Endothelial cell of umbilical vein (primary cell): ENCODE data around the gene TOP1.

Experiments
- GATA2 ChIP-seq: IDR thresholded peaks from 2 replicates; pipeline ENCODE4 v1.7.0; 2011; ENCODE audit warnings: low read depth, mild to moderate bottlenecking, moderate library complexity, mixed read lengths, low read length; ENCODE audit not compliant: insufficient read length, insufficient read depth
- JUN ChIP-seq: IDR thresholded peaks from 2 replicates; pipeline ENCODE4 v1.6.1; 2011; ENCODE audit warnings: borderline replicate concordance, low read depth; ENCODE audit not compliant: insufficient read length, insufficient read depth
- POLR2A ChIP-seq: IDR thresholded peaks from 2 replicates; pipeline ENCODE4 v1.6.1; 2012; ENCODE audit warnings: low read depth, mild to moderate bottlenecking, control low read depth, low read length
- POLR2AphosphoS5 ChIP-seq: IDR thresholded peaks from 2 replicates; pipeline ENCODE4 v1.6.1; 2012; ENCODE audit warnings: low read depth, mild to moderate bottlenecking, control low read depth, low read length, moderate library complexity; ENCODE audit not compliant: insufficient read depth
- TF ChIP-seq, protein P1 (sequence below), 2 donors: IDR thresholded peaks; 1 replicate in 1 of 2; 2 replicates in 1 of 2; pipeline ENCODE4 v1.5.1; 2011; ENCODE audit warnings: low read length in 2 of 2, mild to moderate bottlenecking in 2 of 2, moderate library complexity in 2 of 2, control low read depth in 1 of 2, inconsistent platforms in 1 of 2, low read depth in 1 of 2; ENCODE audit not compliant: insufficient read depth in 1 of 2; ENCODE audit errors: extremely low read depth in 1 of 2
- TF ChIP-seq, protein P2 (sequence below): IDR thresholded peaks from 2 replicates; pipeline ENCODE4 v1.6.1; 2011; ENCODE audit not compliant: insufficient read depth, insufficient read length

GRCh38 chr20:41173161-41173721 lies 144.6 kb downstream of the TOP1 start:
- TF ChIP-seq POLR2AphosphoS5: no peak
- TF ChIP-seq, protein P1, sequence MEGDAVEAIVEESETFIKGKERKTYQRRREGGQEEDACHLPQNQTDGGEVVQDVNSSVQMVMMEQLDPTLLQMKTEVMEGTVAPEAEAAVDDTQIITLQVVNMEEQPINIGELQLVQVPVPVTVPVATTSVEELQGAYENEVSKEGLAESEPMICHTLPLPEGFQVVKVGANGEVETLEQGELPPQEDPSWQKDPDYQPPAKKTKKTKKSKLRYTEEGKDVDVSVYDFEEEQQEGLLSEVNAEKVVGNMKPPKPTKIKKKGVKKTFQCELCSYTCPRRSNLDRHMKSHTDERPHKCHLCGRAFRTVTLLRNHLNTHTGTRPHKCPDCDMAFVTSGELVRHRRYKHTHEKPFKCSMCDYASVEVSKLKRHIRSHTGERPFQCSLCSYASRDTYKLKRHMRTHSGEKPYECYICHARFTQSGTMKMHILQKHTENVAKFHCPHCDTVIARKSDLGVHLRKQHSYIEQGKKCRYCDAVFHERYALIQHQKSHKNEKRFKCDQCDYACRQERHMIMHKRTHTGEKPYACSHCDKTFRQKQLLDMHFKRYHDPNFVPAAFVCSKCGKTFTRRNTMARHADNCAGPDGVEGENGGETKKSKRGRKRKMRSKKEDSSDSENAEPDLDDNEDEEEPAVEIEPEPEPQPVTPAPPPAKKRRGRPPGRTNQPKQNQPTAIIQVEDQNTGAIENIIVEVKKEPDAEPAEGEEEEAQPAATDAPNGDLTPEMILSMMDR (IDR thresholded peaks at IDR 0.05; ENCODE audit: extremely low read depth in 1 of 2, insufficient read depth in 1 of 2, low read depth in 1 of 2, low read length in 2 of 2): peak; percentile 94 to 96
- TF ChIP-seq POLR2A: no peak
- TF ChIP-seq GATA2: no peak
- TF ChIP-seq, protein P2, sequence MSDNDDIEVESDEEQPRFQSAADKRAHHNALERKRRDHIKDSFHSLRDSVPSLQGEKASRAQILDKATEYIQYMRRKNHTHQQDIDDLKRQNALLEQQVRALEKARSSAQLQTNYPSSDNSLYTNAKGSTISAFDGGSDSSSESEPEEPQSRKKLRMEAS: no peak
- no peak for TF ChIP-seq JUN
